Tibial nerve (tissue), 3 donors: ENCODE data around the gene DHH.
A peak's percentile ranks its signal among the peaks of the same experiment; 100 is the strongest.

Experiments
- CTCF ChIP-seq, 5 experiments: fragments of 200-600 bp in 3 of 5; fragments of 450-650 bp in 2 of 5; sonication (generic) in 3 of 5; IDR thresholded peaks; one replicate each; pipeline ENCODE4 v1.5.1; 2016 to 2019; ENCODE audit warnings: antibody characterized with exemption in 5 of 5, mild to moderate bottlenecking in 3 of 5, moderate library complexity in 2 of 5
- POLR2A ChIP-seq, 2 donors: fragments of 450-650 bp; IDR thresholded peaks; one replicate each; pipeline ENCODE4 v1.6.1; 2017; ENCODE audit warnings: antibody characterized with exemption in 2 of 2, mild to moderate bottlenecking in 2 of 2, moderate library complexity in 2 of 2

DNA sequence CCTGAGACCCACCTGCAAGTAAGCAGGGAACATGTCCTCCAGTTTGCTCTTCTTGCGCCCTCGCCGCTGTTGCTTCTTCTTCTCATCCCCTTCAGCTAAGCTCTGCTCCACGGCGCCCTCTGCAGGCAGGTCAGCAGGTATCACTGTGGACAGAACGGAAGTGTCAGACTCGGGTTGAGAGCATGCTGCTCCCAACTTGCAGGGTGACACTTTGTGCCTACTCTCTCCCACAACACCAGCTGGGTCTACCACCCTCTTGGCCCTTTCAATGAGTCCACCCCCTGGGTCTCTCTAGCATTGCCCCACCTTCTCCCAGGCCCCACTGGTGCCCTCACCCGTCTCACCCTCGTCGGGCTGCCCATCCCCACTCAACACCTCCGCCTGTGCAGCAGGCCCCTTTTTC lies 50.7 kb downstream of the DHH start:
- TF ChIP-seq CTCF (IDR thresholded peaks at IDR 0.05): peak; percentile 38 to 56 (median 53)
- no peak for TF ChIP-seq POLR2A (IDR thresholded peaks at IDR 0.05)
